SU-DHL-6 (cell line): ENCODE measurements around the gene EXOC4.
"Not testable (repeated sequence)": the region's sequence is repeated elsewhere in the genome, so short reads cannot be mapped to it uniquely, and the experiment has no call there.

ENCODE experiments used
- H2AFZ ChIP-seq: fragments of 200-600 bp; sonication (generic); 2 replicates; pipeline ENCODE4 v1.6.1; 2014; ENCODE audit warnings: low read depth, mild to moderate bottlenecking, moderate library complexity, mixed read lengths, antibody characterized with exemption, low read length; ENCODE audit not compliant: severe bottlenecking
- H3F3A ChIP-seq: fragments of 200-600 bp; shearing (Covaris generic); 2 replicates; pipeline ENCODE4 v1.6.0; 2016; ENCODE audit warnings: antibody characterized with exemption, mild to moderate bottlenecking; ENCODE audit not compliant: insufficient read depth
- H3K27ac ChIP-seq: fragments of 200-600 bp; sonication (generic); 2 replicates; pipeline ENCODE4 v1.5.1; 2016; ENCODE audit warnings: low read depth, mild to moderate bottlenecking, low read length, moderate library complexity, mixed read lengths
- H3K27me3 ChIP-seq: fragments of 200-600 bp; sonication (generic), shearing (Covaris generic); 2 replicates; pipeline ENCODE4 v1.6.0; 2014; ENCODE audit warnings: mild to moderate bottlenecking, low read length
- H3K36me3 ChIP-seq: fragments of 200-600 bp; sonication (generic); 2 replicates; pipeline ENCODE4 v1.6.1; 2014; ENCODE audit warnings: mild to moderate bottlenecking, low read length, mixed read lengths
- H3K4me2 ChIP-seq: fragments of 300-600, 200-600 bp; shearing (Covaris generic), sonication (generic); 2 replicates; pipeline ENCODE4 v1.6.0; 2014; ENCODE audit warnings: low read length, low read depth, mild to moderate bottlenecking; ENCODE audit not compliant: poor library complexity, severe bottlenecking
- H3K4me3 ChIP-seq: fragments of 200-600 bp; sonication (generic); 2 replicates; pipeline ENCODE4 v1.5.1; 2014; ENCODE audit warnings: antibody characterized with exemption, low read length, mild to moderate bottlenecking, mixed read lengths; ENCODE audit not compliant: insufficient read depth, poor library complexity, severe bottlenecking
- H3K79me2 ChIP-seq: fragments of 200-600 bp; sonication (generic); 2 replicates; pipeline ENCODE4 v1.6.1; 2014; ENCODE audit warnings: mild to moderate bottlenecking, low read length, moderate library complexity; ENCODE audit not compliant: insufficient read depth
- H3K9ac ChIP-seq: fragments of 200-600 bp; sonication (generic); 2 replicates; pipeline ENCODE4 v1.7.0; 2014; ENCODE audit warnings: mild to moderate bottlenecking, low read length
- H3K9me2 ChIP-seq: fragments of 200-600 bp; sonication (generic); replicated peaks from 2 replicates; pipeline ENCODE4 v1.6.1; 2014; ENCODE audit warnings: low read length; ENCODE audit not compliant: insufficient read depth
- H3K9me3 ChIP-seq: fragments of 200-600 bp; sonication (generic); 2 replicates; pipeline ENCODE4 v1.6.1; 2014; ENCODE audit warnings: low read length, mixed read lengths; ENCODE audit not compliant: insufficient read depth
- H4K20me1 ChIP-seq: fragments of 200-600 bp; sonication (generic); 2 replicates; pipeline ENCODE4 v1.6.1; 2014; ENCODE audit warnings: low read depth, mild to moderate bottlenecking, antibody characterized with exemption, low read length, moderate library complexity, mixed read lengths
- CTCF ChIP-seq: fragments of 200-600 bp; sonication (generic); IDR thresholded peaks from one replicate; pipeline ENCODE4 v1.5.1; 2017; ENCODE audit warnings: antibody characterized with exemption, mild to moderate bottlenecking, low read length, moderate library complexity; ENCODE audit not compliant: insufficient read depth, poor library complexity, severe bottlenecking
- EZH2phosphoT487 ChIP-seq: fragments of 200-600 bp; sonication (generic), shearing (Covaris generic); conservative IDR thresholded peaks from 2 replicates; pipeline ENCODE4 v1.6.1; 2018; ENCODE audit warnings: mild to moderate bottlenecking, antibody characterized with exemption, low read length, moderate library complexity, mixed read lengths

EXOC4 gene

GRCh38 chr7:133275446-133276095, 22.7 kb downstream of the EXOC4 start:
- H3K9ac ChIP-seq, result no peak overlapping the region
- H3K9me3 ChIP-seq, result no peaks in the 10 kb centered on the region
- no peak overlapping the region for H3K4me3 ChIP-seq
- H3F3A ChIP-seq, result no peaks in the 10 kb centered on the region
- H3K27me3 ChIP-seq, result no peaks in the 10 kb centered on the region
- no peaks in the 10 kb centered on the region for H3K9me2 ChIP-seq
- no peak for TF ChIP-seq CTCF
- no peak for TF ChIP-seq EZH2phosphoT487
- no peaks in the 10 kb centered on the region; the same call in 1 of the 2 replicates for H3K79me2 ChIP-seq
- no peak overlapping the region for H3K4me2 ChIP-seq
- no peak overlapping the region for H3K27ac ChIP-seq
- no peaks in the 10 kb centered on the region for H4K20me1 ChIP-seq
- no peak overlapping the region for H2AFZ ChIP-seq
- 0 out of 2 replicates have a peak, but pooled peaks cover 2% of the 10 kb centered on the region for H3K36me3 ChIP-seq

- not testable (repeated sequence) for H3K9ac ChIP-seq, H3K27me3 ChIP-seq, H3F3A ChIP-seq, H2AFZ ChIP-seq, H3K9me2 ChIP-seq, H3K4me2 ChIP-seq, H3K27ac ChIP-seq, H3K79me2 ChIP-seq, H3K4me3 ChIP-seq, H3K36me3 ChIP-seq, H3K9me3 ChIP-seq, H4K20me1 ChIP-seq
Measured at GRCh38 chr7:133278975-133279374, 26.1 kb downstream of the EXOC4 start.

DNA sequence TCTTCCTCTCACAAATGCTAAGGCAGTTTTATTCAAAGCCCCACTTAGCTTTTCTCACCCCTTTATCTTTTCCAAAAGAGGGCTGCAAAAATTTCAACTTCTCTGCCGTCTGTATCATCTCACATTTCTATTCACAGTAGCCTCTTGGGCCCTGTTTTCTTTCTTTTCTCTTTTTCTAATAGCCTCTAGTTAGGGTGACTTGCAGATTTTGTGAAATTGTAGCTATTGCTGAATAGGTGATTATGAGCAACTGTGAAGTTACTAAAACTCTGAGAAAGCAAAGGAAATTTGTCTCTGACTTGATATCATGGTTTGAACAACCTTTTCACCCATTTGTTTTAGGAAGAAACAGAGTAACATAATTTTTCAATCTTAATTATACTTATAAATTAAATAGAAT, 29.2 kb downstream of the EXOC4 start:
- H3F3A ChIP-seq, result no peaks in the 10 kb centered on the region
- no peaks in the 10 kb centered on the region for H4K20me1 ChIP-seq
- peaks cover 5% of the 10 kb centered on the region for H3K79me2 ChIP-seq
- H3K27me3 ChIP-seq, result no peaks in the 10 kb centered on the region
- 0 out of 2 replicates have a peak, but pooled peaks cover 2% of the 10 kb centered on the region for H3K36me3 ChIP-seq
- H2AFZ ChIP-seq, result no peak overlapping the region
- no peak overlapping the region for H3K9ac ChIP-seq
- no peaks in the 10 kb centered on the region for H3K9me3 ChIP-seq
- H3K9me2 ChIP-seq, result no peaks in the 10 kb centered on the region
- H3K4me3 ChIP-seq, result no peak overlapping the region
- H3K4me2 ChIP-seq, result no peak overlapping the region
- no peak overlapping the region for H3K27ac ChIP-seq
- TF ChIP-seq EZH2phosphoT487 (no peak), CTCF (no peak)

GRCh38 chr7:133284092-133284491, 31.2 kb downstream of the EXOC4 start:
- no peak overlapping the region for H3K27ac ChIP-seq

More at GRCh38 chr7:133284092-133284491, 31.2 kb downstream of the EXOC4 start:
- Histone ChIP-seq H2AFZ (no peak overlapping the region), H3F3A (no peaks in the 10 kb centered on the region), H3K79me2 (peaks cover 5% of the 10 kb centered on the region), H3K36me3 (no peaks in the 10 kb centered on the region), H3K9ac (no peak overlapping the region), H4K20me1 (no peaks in the 10 kb centered on the region), H3K9me3 (no peaks in the 10 kb centered on the region), H3K9me2 (no peaks in the 10 kb centered on the region), H3K4me3 (no peak overlapping the region), H3K4me2 (no peak overlapping the region), H3K27me3 (no peaks in the 10 kb centered on the region)
- TF ChIP-seq CTCF, result no peak
- TF ChIP-seq EZH2phosphoT487, result no peak
